Common myeloid progenitor, CD34-positive (primary cell): ENCODE results near the gene MUCL1. TPM values are rescaled to one million over a fixed set of nuclear protein-coding genes. Genes with fewer than 3 reads are reported as not detected.

Source experiments
- CTCF ChIA-PET: fragments of 350-600 bp; sonication (Branson Sonifier 250); formaldehyde crosslinking; loops from one replicate; lab custom pipeline; 2021; ENCODE audit warnings: antibody characterized with exemption; lab: Charles Lee
- POLR2A ChIA-PET: fragments of 350-600 bp; sonication (Branson Sonifier 250); formaldehyde crosslinking; loops from one replicate; lab custom pipeline; 2021; ENCODE audit warnings: antibody characterized with exemption; lab: Charles Lee
- DNase-seq, 3 donors: peaks; one replicate each; pipeline versions ENCODE4 v3.0.0 to v3.0.0-alpha.2; 2013
- H3K27ac ChIP-seq, 2 experiments: 1 replicate in 1 of 2; 2 replicates in 1 of 2; pipeline ENCODE4 v1.7.0; 2013; ENCODE audit warnings: inconsistent platforms in 2 of 2, low read length in 2 of 2, mild to moderate bottlenecking in 2 of 2, low read depth in 1 of 2, moderate library complexity in 1 of 2; ENCODE audit not compliant: severe bottlenecking in 2 of 2, insufficient read depth in 1 of 2, poor library complexity in 1 of 2
- H3K27me3 ChIP-seq, 5 experiments: replicated peaks in 2 of 5; 1 replicate in 3 of 5; 2 replicates in 2 of 5; pipeline versions ENCODE4 v1.6.1 to v1.7.0; 2013; ENCODE audit warnings: low read length in 4 of 5, mild to moderate bottlenecking in 2 of 5, moderate library complexity in 2 of 5, inconsistent platforms in 1 of 5; ENCODE audit not compliant: insufficient read depth in 5 of 5, control insufficient read depth in 4 of 5
- H3K36me3 ChIP-seq, 4 experiments: 1 replicate in 2 of 4; 2 replicates in 2 of 4; pipeline versions ENCODE4 v1.6.1 to v1.7.0; 2013; ENCODE audit warnings: low read length in 3 of 4, control low read depth in 1 of 4, mild to moderate bottlenecking in 1 of 4; ENCODE audit not compliant: control insufficient read depth in 4 of 4, insufficient read depth in 4 of 4
- H3K4me1 ChIP-seq, 4 experiments: 1 replicate in 3 of 4; 2 replicates in 1 of 4; pipeline versions ENCODE4 v1.6.1 to v1.7.1; 2013; ENCODE audit warnings: low read length in 3 of 4, mild to moderate bottlenecking in 3 of 4, control low read depth in 1 of 4, inconsistent platforms in 1 of 4, moderate library complexity in 1 of 4; ENCODE audit not compliant: control insufficient read depth in 4 of 4, insufficient read depth in 4 of 4; ENCODE audit errors: control extremely low read depth in 1 of 4
- H3K4me3 ChIP-seq, 7 experiments: 1 replicate in 4 of 7; 2 replicates in 3 of 7; pipeline versions ENCODE4 v1.5.1 to v1.7.0; 2013; ENCODE audit warnings: mild to moderate bottlenecking in 7 of 7, low read length in 6 of 7, moderate library complexity in 6 of 7, inconsistent platforms in 2 of 7, low read depth in 2 of 7, control low read depth in 1 of 7; ENCODE audit not compliant: insufficient read depth in 4 of 7, control insufficient read depth in 1 of 7; ENCODE audit errors: extremely low read depth in 1 of 7
- H3K9me3 ChIP-seq, 5 experiments: 1 replicate in 4 of 5; 2 replicates in 1 of 5; pipeline versions ENCODE4 v1.6.1 to v1.7.1; 2013; ENCODE audit warnings: low read length in 4 of 5, mild to moderate bottlenecking in 2 of 5, inconsistent platforms in 1 of 5, low read depth in 1 of 5, moderate library complexity in 1 of 5; ENCODE audit not compliant: control insufficient read depth in 4 of 5, insufficient read depth in 2 of 5; ENCODE audit errors: control extremely low read depth in 1 of 5
- WGBS: methylation state at CpG from one replicate; pipeline ENCODE4 v1.1.5; 2013; ENCODE audit not compliant: insufficient coverage; 5-methylcytosine and 5-hydroxymethylcytosine counted together
- polyA plus RNA-seq: library from polyadenylated mRNA; unstranded; fragments of 120-200 nt; gene quantifications from one replicate; pipeline ENCODE4 v1.2.1, GENCODE V29; 2013

The MUCL1 gene
- not detected for polyA plus RNA-seq

GRCh38 chr12:54853933-54854538 is at the start of gene MUCL1:
TSS of gene MUCL1 (plus strand) at chr12:54854516. CDS start at chr12:54854583, 67 bp downstream.
- H3K4me3 ChIP-seq = no peak within 1 kb of the TSS
- H3K36me3 ChIP-seq = no peaks in the 10 kb centered on the region
- H3K27me3 ChIP-seq = no peaks in the 10 kb centered on the region
- H3K9me3 ChIP-seq = no peaks in the 10 kb centered on the region
- ChIA-PET CTCF (interaction anchor here (0.8 to 5.1 kb wide), 8 partner anchors 94 to 218 kb away, joined by 4 to 39 read pairs (median 6); no protein-coding TSS in a partner anchor), POLR2A (no interaction called here)
- no peak within 1 kb of the TSS for H3K27ac ChIP-seq
- DNase-seq = peak; percentile 71 to 83 (median 74)
- no peaks in the 10 kb centered on the region for H3K4me1 ChIP-seq
- 46% methylated on average over 6 of the region's 6 CpGs for WGBS

- no peak overlapping the region for H3K4me3 ChIP-seq
- 100% methylated on average over 1 of the region's 3 CpGs for WGBS
- ChIA-PET POLR2A (no interaction called here), CTCF (no interaction called here)
- no peak overlapping the region for H3K27ac ChIP-seq
- peaks cover 0 to 16% (median 2%) of the 10 kb centered on the region in 5 experiments for H3K9me3 ChIP-seq
- H3K4me1 ChIP-seq = no peaks in the 10 kb centered on the region
- no peak for DNase-seq
- no peaks in the 10 kb centered on the region for H3K36me3 ChIP-seq
- H3K27me3 ChIP-seq = no peaks in the 10 kb centered on the region
These were observed 32.6 kb upstream of the MUCL1 start for GRCh38 chr12:54821676-54822075.

- Histone ChIP-seq H3K4me3 (no peak overlapping the region), H3K4me1 (no peaks in the 10 kb centered on the region), H3K36me3 (no peaks in the 10 kb centered on the region), H3K9me3 (peaks cover 0 to 14% (median 0%) of the 10 kb centered on the region in 5 experiments), H3K27me3 (no peaks in the 10 kb centered on the region), H3K27ac (no peak overlapping the region)
- ChIA-PET CTCF (no interaction called here), POLR2A (no interaction called here)
- no CpG with 5 or more reads among the region's 2 CpGs for WGBS
- no peak for DNase-seq
These were observed 29.9 kb upstream of the MUCL1 start for GRCh38 chr12:54824402-54824801.

- no peaks in the 10 kb centered on the region for H3K4me1 ChIP-seq
- peaks cover 0 to 2% (median 0%) of the 10 kb centered on the region in 5 experiments for H3K27me3 ChIP-seq
- DNase-seq = no peak
- H3K9me3 ChIP-seq = no peaks in the 10 kb centered on the region
- ChIA-PET CTCF (no interaction called here), POLR2A (no interaction called here)
- H3K36me3 ChIP-seq = no peaks in the 10 kb centered on the region
- no peak overlapping the region for H3K27ac ChIP-seq
- WGBS = 97% methylated on average over 3 of the region's 5 CpGs
- H3K4me3 ChIP-seq = no peak overlapping the region
These were observed 24.8 kb upstream of the MUCL1 start for GRCh38 chr12:54829511-54829910.

- Histone ChIP-seq H3K27me3 (peaks cover 0 to 3% (median 0%) of the 10 kb centered on the region in 5 experiments), H3K4me1 (no peaks in the 10 kb centered on the region), H3K27ac (no peak overlapping the region), H3K4me3 (no peak overlapping the region), H3K36me3 (no peaks in the 10 kb centered on the region), H3K9me3 (no peaks in the 10 kb centered on the region)
- no peak for DNase-seq
- ChIA-PET POLR2A (no interaction called here), CTCF (no interaction called here)
These were observed 24.1 kb upstream of the MUCL1 start for GRCh38 chr12:54830199-54830598.

- DNase-seq = no peak
- Histone ChIP-seq H3K27ac (no peak overlapping the region), H3K36me3 (no peaks in the 10 kb centered on the region), H3K4me3 (no peak overlapping the region), H3K27me3 (peaks cover 0 to 3% (median 0%) of the 10 kb centered on the region in 5 experiments), H3K9me3 (no peaks in the 10 kb centered on the region), H3K4me1 (no peaks in the 10 kb centered on the region)
- CTCF ChIA-PET = no interaction called here
- POLR2A ChIA-PET = no interaction called here
- WGBS = 92% methylated on average over 1 of the region's 1 CpG
These were observed 22.7 kb upstream of the MUCL1 start for GRCh38 chr12:54831631-54832030.

- Histone ChIP-seq H3K27ac (no peak overlapping the region), H3K4me1 (no peaks in the 10 kb centered on the region), H3K27me3 (peaks cover 0 to 2% (median 0%) of the 10 kb centered on the region in 5 experiments), H3K9me3 (peaks cover 0 to 11% (median 3%) of the 10 kb centered on the region in 5 experiments), H3K4me3 (no peak overlapping the region), H3K36me3 (no peaks in the 10 kb centered on the region)
- DNase-seq = no peak
- POLR2A ChIA-PET = interaction anchor here (0.6 kb wide), 1 partner anchor 148 kb away, joined by 5 read pairs; no protein-coding TSS in a partner anchor
- CTCF ChIA-PET = interaction anchor here (1.3 kb wide), 1 partner anchor 91 kb away, joined by 3 read pairs; no protein-coding TSS in a partner anchor
- 93% methylated on average over 3 of the region's 3 CpGs for WGBS
These were observed 14.0 kb upstream of the MUCL1 start for GRCh38 chr12:54840244-54840865.
